Stimulated activated effector memory CD8-positive, alpha-beta T cell treated with anti-CD3 and anti-CD28 coated beads, Interleukin-12 subunit alpha, Interleukin-12 subunit beta, amount 100 ng/mL, for 72 hours (primary cell): ENCODE results near the gene NOS3.

Experiments used
- ATAC-seq: fragments of 150-1000 bp; cut with Tn5 transposase; 2 replicates; pipeline ENCODE4 v1.10.0; 2021
- DNase-seq, 2 donors: peaks; one replicate each; pipeline ENCODE4 v3.0.0; 2021 to 2022; ENCODE audit warnings: low spot score in 2 of 2
- H3K27ac Mint-ChIP-seq: one replicate; pipeline ENCODE4 v1.8.0; 2022; ENCODE audit warnings: mild to moderate bottlenecking, mixed read lengths
- H3K36me3 Mint-ChIP-seq: one replicate; pipeline ENCODE4 v1.8.0; 2022; ENCODE audit warnings: mild to moderate bottlenecking, mixed read lengths
- H3K4me1 Mint-ChIP-seq: one replicate; pipeline ENCODE4 v1.8.0; 2022; ENCODE audit warnings: mixed read lengths
- H3K4me3 Mint-ChIP-seq: one replicate; pipeline ENCODE4 v1.8.0; 2022; ENCODE audit warnings: mild to moderate bottlenecking, mixed read lengths
- H3K9me3 Mint-ChIP-seq: one replicate; pipeline ENCODE4 v1.8.0; 2022; ENCODE audit warnings: mixed read lengths

Gene NOS3

GRCh38 chr7:150958062-150958552 is 32.7 kb upstream of the NOS3 start:
- ATAC-seq (no peak), DNase-seq (no peak)
- Mint-ChIP-seq H3K4me3 (no peak overlapping the region), H3K9me3 (no peaks in the 10 kb centered on the region), H3K27ac (no peak overlapping the region), H3K36me3 (no peaks in the 10 kb centered on the region), H3K4me1 (peaks cover 11% of the 10 kb centered on the region)

- Mint-ChIP-seq H3K4me1 (peaks cover 12% of the 10 kb centered on the region), H3K27ac (no peak overlapping the region), H3K9me3 (no peaks in the 10 kb centered on the region), H3K36me3 (no peaks in the 10 kb centered on the region), H3K4me3 (no peak overlapping the region)
- DNase-seq (no peak), ATAC-seq (no peak)
Observed at GRCh38 chr7:150958597-150958996, 32.2 kb upstream of the NOS3 start.

GRCh38 chr7:150959081-150959480 is 31.7 kb upstream of the NOS3 start:
- no peak overlapping the region for H3K4me3 Mint-ChIP-seq
- H3K9me3 Mint-ChIP-seq: no peaks in the 10 kb centered on the region
- DNase-seq (no peak), ATAC-seq (no peak)
- H3K36me3 Mint-ChIP-seq: no peaks in the 10 kb centered on the region
- H3K27ac Mint-ChIP-seq: no peak overlapping the region
- peaks cover 12% of the 10 kb centered on the region for H3K4me1 Mint-ChIP-seq

GRCh38 chr7:150959739-150960734 is 30.8 kb upstream of the NOS3 start:
- ATAC-seq (no peak), DNase-seq (no peak)
- H3K4me1 Mint-ChIP-seq: peaks cover 12% of the 10 kb centered on the region
- H3K9me3 Mint-ChIP-seq: no peaks in the 10 kb centered on the region
- H3K36me3 Mint-ChIP-seq: no peaks in the 10 kb centered on the region
- H3K27ac Mint-ChIP-seq: no peak overlapping the region
- H3K4me3 Mint-ChIP-seq: no peak overlapping the region

GRCh38 chr7:150961510-150962289 is 29.1 kb upstream of the NOS3 start:
- no peaks in the 10 kb centered on the region for H3K36me3 Mint-ChIP-seq
- no peak for DNase-seq
- H3K4me3 Mint-ChIP-seq: no peak overlapping the region
- ATAC-seq: no peak
- H3K4me1 Mint-ChIP-seq: peaks cover 12% of the 10 kb centered on the region
- no peak overlapping the region for H3K27ac Mint-ChIP-seq
- H3K9me3 Mint-ChIP-seq: no peaks in the 10 kb centered on the region

GRCh38 chr7:150962290-150962552 is 28.6 kb upstream of the NOS3 start:
- no peak for DNase-seq
- ATAC-seq: no peak
- Mint-ChIP-seq H3K36me3 (no peaks in the 10 kb centered on the region), H3K27ac (no peak overlapping the region), H3K4me1 (peaks cover 12% of the 10 kb centered on the region), H3K4me3 (no peak overlapping the region), H3K9me3 (no peaks in the 10 kb centered on the region)

- H3K27ac Mint-ChIP-seq: no peak overlapping the region
- DNase-seq: peak in 1 of 2 donors; percentile 67
Observed at GRCh38 chr7:150962553-150963399, 28.0 kb upstream of the NOS3 start.

GRCh38 chr7:150963707-150964559 is 26.9 kb upstream of the NOS3 start:
- no peak for ATAC-seq
- no peaks in the 10 kb centered on the region for H3K9me3 Mint-ChIP-seq
- peaks cover 12% of the 10 kb centered on the region for H3K4me1 Mint-ChIP-seq
- no peaks in the 10 kb centered on the region for H3K36me3 Mint-ChIP-seq
- no peak overlapping the region for H3K4me3 Mint-ChIP-seq
- H3K27ac Mint-ChIP-seq: no peak overlapping the region
- DNase-seq: no peak

More at GRCh38 chr7:150962553-150963399, 28.0 kb upstream of the NOS3 start:
- H3K4me1 Mint-ChIP-seq: peaks cover 12% of the 10 kb centered on the region
- no peaks in the 10 kb centered on the region for H3K9me3 Mint-ChIP-seq
- ATAC-seq: peak; percentile 84
- no peak overlapping the region for H3K4me3 Mint-ChIP-seq
- H3K36me3 Mint-ChIP-seq: no peaks in the 10 kb centered on the region

GRCh38 chr7:150964593-150965111 is 26.2 kb upstream of the NOS3 start:
- ATAC-seq (no peak), DNase-seq (no peak)
- Mint-ChIP-seq H3K4me1 (peaks cover 11% of the 10 kb centered on the region), H3K9me3 (no peaks in the 10 kb centered on the region), H3K36me3 (no peaks in the 10 kb centered on the region), H3K27ac (no peak overlapping the region), H3K4me3 (no peak overlapping the region)

GRCh38 chr7:150965273-150965830 is 25.5 kb upstream of the NOS3 start:
- ATAC-seq: no peak
- H3K9me3 Mint-ChIP-seq: no peaks in the 10 kb centered on the region
- H3K4me1 Mint-ChIP-seq: peaks cover 6% of the 10 kb centered on the region
- DNase-seq: no peak
- H3K4me3 Mint-ChIP-seq: no peak overlapping the region
- no peak overlapping the region for H3K27ac Mint-ChIP-seq
- H3K36me3 Mint-ChIP-seq: no peaks in the 10 kb centered on the region

GRCh38 chr7:150966002-150966401 is 24.8 kb upstream of the NOS3 start:
- peaks cover 6% of the 10 kb centered on the region for H3K4me1 Mint-ChIP-seq
- ATAC-seq (peak; percentile 20), DNase-seq (no peak)
- H3K9me3 Mint-ChIP-seq: no peaks in the 10 kb centered on the region
- no peaks in the 10 kb centered on the region for H3K36me3 Mint-ChIP-seq
- no peak overlapping the region for H3K27ac Mint-ChIP-seq
- no peak overlapping the region for H3K4me3 Mint-ChIP-seq

- Mint-ChIP-seq H3K4me1 (peaks cover 6% of the 10 kb centered on the region), H3K27ac (no peak overlapping the region), H3K36me3 (no peaks in the 10 kb centered on the region), H3K9me3 (no peaks in the 10 kb centered on the region), H3K4me3 (no peak overlapping the region)
- no peak for DNase-seq
- ATAC-seq: no peak
Observed at GRCh38 chr7:150967349-150967748, 23.5 kb upstream of the NOS3 start.

GRCh38 chr7:150968056-150968733 is 22.6 kb upstream of the NOS3 start:
- Mint-ChIP-seq H3K36me3 (no peaks in the 10 kb centered on the region), H3K4me1 (peaks cover under 1% of the 10 kb centered on the region), H3K9me3 (no peaks in the 10 kb centered on the region), H3K27ac (no peak overlapping the region), H3K4me3 (no peak overlapping the region)
- DNase-seq (no peak), ATAC-seq (no peak)
